A549 (cell line): ENCODE measurements around the gene SLC12A8.

ENCODE experiments used
- BHLHE40 ChIP-seq: IDR thresholded peaks from 2 replicates; pipeline ENCODE4 v1.6.1; 2012; ENCODE audit warnings: low read depth, low read length, inconsistent platforms
- EP300 ChIP-seq, 2 experiments: fragments of >200 bp; sonication (Bioruptor Twin); formaldehyde crosslinking; IDR thresholded peaks; 2 replicates in 1 of 2; 3 replicates in 1 of 2; pipeline ENCODE4 v1.6.1; 2016 to 2017
- GATA3 ChIP-seq: IDR thresholded peaks from 2 replicates; pipeline ENCODE4 v1.6.1; 2012; ENCODE audit warnings: borderline replicate concordance
- JUN ChIP-seq, 2 experiments: fragments of >200 bp; sonication (Bioruptor Twin); formaldehyde crosslinking; IDR thresholded peaks; 2 replicates in 1 of 2; 3 replicates in 1 of 2; pipeline ENCODE4 v1.6.1; 2016 to 2017
- JUNB ChIP-seq: fragments of >200 bp; sonication (Bioruptor Twin); formaldehyde crosslinking; IDR thresholded peaks from 2 replicates; pipeline ENCODE4 v1.6.1; 2016
- POLR2A ChIP-seq: IDR thresholded peaks from 2 replicates; pipeline ENCODE4 v1.6.1; 2012; ENCODE audit warnings: mild to moderate bottlenecking, low read length
- SREBF2 ChIP-seq: fragments of 450-650 bp; IDR thresholded peaks from 2 replicates; pipeline ENCODE4 v1.6.1; 2014; ENCODE audit warnings: mild to moderate bottlenecking, moderate library complexity
- TF ChIP-seq, protein P1 (sequence below): fragments of >200 bp; sonication (Bioruptor Twin); formaldehyde crosslinking; IDR thresholded peaks from 3 replicates; pipeline ENCODE4 v1.5.1; 2016

DNA sequence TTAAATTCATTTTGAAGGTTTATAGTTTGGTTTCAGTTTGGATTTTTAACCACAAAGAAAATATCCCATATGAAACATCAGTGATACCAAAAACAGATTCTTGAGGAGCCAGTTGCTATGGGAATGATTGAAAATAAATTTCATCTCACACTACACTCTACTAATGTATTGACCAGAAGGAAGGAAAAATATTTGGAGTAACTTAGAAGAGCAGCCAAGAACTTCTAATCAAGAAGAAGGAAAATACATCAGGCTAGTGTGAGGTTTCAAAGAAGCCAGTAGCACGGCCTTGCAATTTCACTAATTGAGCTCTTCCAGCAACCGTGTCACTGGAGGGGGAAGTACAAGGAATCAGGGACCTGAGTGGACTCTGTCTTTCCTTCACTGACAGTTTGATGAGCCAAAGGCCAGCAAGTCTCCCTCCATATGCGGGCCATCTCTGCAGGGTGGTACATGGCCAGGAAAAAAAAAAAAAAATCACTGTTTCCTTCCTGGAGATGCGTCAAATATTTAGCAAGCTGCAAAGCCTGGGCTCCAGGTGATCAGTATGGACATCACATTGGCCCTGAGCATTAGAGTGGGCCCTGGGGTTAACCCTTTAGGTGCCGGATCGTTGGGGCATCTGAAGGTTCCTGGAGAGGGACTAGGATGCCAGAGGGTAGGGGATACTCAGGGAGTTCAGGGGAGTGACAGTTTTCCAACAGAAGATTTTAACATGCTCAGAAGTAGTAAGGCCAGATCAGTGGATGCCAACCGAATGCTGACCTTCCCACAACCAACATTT, 37.1 kb downstream of the SLC12A8 start:
- no peak for TF ChIP-seq SREBF2
- TF ChIP-seq, protein P1, sequence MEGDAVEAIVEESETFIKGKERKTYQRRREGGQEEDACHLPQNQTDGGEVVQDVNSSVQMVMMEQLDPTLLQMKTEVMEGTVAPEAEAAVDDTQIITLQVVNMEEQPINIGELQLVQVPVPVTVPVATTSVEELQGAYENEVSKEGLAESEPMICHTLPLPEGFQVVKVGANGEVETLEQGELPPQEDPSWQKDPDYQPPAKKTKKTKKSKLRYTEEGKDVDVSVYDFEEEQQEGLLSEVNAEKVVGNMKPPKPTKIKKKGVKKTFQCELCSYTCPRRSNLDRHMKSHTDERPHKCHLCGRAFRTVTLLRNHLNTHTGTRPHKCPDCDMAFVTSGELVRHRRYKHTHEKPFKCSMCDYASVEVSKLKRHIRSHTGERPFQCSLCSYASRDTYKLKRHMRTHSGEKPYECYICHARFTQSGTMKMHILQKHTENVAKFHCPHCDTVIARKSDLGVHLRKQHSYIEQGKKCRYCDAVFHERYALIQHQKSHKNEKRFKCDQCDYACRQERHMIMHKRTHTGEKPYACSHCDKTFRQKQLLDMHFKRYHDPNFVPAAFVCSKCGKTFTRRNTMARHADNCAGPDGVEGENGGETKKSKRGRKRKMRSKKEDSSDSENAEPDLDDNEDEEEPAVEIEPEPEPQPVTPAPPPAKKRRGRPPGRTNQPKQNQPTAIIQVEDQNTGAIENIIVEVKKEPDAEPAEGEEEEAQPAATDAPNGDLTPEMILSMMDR: no peak
- no peak for TF ChIP-seq GATA3
- no peak for TF ChIP-seq JUNB
- TF ChIP-seq BHLHE40: no peak
- no peak for TF ChIP-seq JUN (IDR thresholded peaks at IDR 0.05)
- TF ChIP-seq EP300 (IDR thresholded peaks at IDR 0.05): no peak
- TF ChIP-seq POLR2A: no peak
